Endodermal cell (in vitro differentiated cells): ENCODE measurements around the gene FAM241B. TPM values are rescaled to one million over a fixed set of nuclear protein-coding genes. Genes with fewer than 3 reads are reported as not detected.
A peak's percentile ranks its signal among the peaks of the same experiment; 100 is the strongest.

Experiments
- DNase-seq: peaks from one replicate; pipeline ENCODE4 v3.0.0-alpha.2; 2017
- H3K27ac ChIP-seq: 2 replicates; pipeline ENCODE4 v1.5.1; 2013; ENCODE audit warnings: mild to moderate bottlenecking, low read depth, low read length, moderate library complexity
- H3K27me3 ChIP-seq: 2 replicates; pipeline ENCODE4 v1.6.1; 2013; ENCODE audit warnings: mild to moderate bottlenecking, low read length, moderate library complexity; ENCODE audit not compliant: insufficient read depth, control insufficient read depth, poor library complexity, severe bottlenecking
- H3K36me3 ChIP-seq: 2 replicates; pipeline ENCODE4 v1.7.0; 2013; ENCODE audit warnings: mild to moderate bottlenecking, low read length, moderate library complexity; ENCODE audit not compliant: control insufficient read depth, insufficient read depth
- H3K4me1 ChIP-seq: one replicate; pipeline ENCODE4 v1.7.0; 2013; ENCODE audit warnings: low read length; ENCODE audit not compliant: control insufficient read depth, insufficient read depth
- H3K4me3 ChIP-seq: 2 replicates; pipeline ENCODE4 v1.5.1; 2013; ENCODE audit warnings: mild to moderate bottlenecking, low read length, moderate library complexity
- H3K9ac ChIP-seq: 2 replicates; pipeline ENCODE4 v1.6.1; 2013; ENCODE audit warnings: mild to moderate bottlenecking, low read length, moderate library complexity; ENCODE audit not compliant: poor library complexity, severe bottlenecking; ENCODE audit errors: extremely low read depth
- H3K9me3 ChIP-seq: 2 replicates; pipeline ENCODE4 v1.6.1; 2013; ENCODE audit warnings: mild to moderate bottlenecking, low read length, moderate library complexity; ENCODE audit not compliant: control insufficient read depth
- H3K27ac Mint-ChIP-seq: 2 replicates; pipeline ENCODE4 v1.8.0; 2020; ENCODE audit warnings: mixed read lengths
- H3K27me3 Mint-ChIP-seq: 2 replicates; pipeline ENCODE4 v1.8.0; 2021; ENCODE audit warnings: mild to moderate bottlenecking, mixed read lengths; ENCODE audit not compliant: insufficient read depth
- H3K36me3 Mint-ChIP-seq: 2 replicates; pipeline ENCODE4 v1.8.0; 2020; ENCODE audit warnings: low read depth, mixed read lengths
- H3K4me1 Mint-ChIP-seq: 2 replicates; pipeline ENCODE4 v1.8.0; 2020; ENCODE audit warnings: mixed read lengths
- H3K4me3 Mint-ChIP-seq: 2 replicates; pipeline ENCODE4 v1.8.0; 2020; ENCODE audit warnings: mild to moderate bottlenecking, moderate library complexity, mixed read lengths
- H3K9me3 Mint-ChIP-seq: 2 replicates; pipeline ENCODE4 v1.8.0; 2020; ENCODE audit warnings: mild to moderate bottlenecking, mixed read lengths
- CTCF ChIP-seq: fragments of 200-600 bp; sonication (generic); conservative IDR thresholded peaks from 2 replicates; pipeline ENCODE4 v1.5.0; 2021; ENCODE audit warnings: antibody characterized with exemption, mild to moderate bottlenecking
- WGBS, 2 experiments: methylation state at CpG; one replicate each; pipeline versions ENCODE4 v1.1.5 to v1.1.7; 2013; ENCODE audit warnings: missing lambda C conversion rate in 2 of 2, mixed read lengths in 1 of 2; ENCODE audit not compliant: insufficient coverage in 1 of 2, insufficient read length in 1 of 2; 5-methylcytosine and 5-hydroxymethylcytosine counted together
- total RNA-seq, 2 donors: library from RNA; stranded (reverse); fragmentation: NEBNext Ultra II Directional in 1 of 2; extraction: Animal tissue kit (Norgen Biotek cat#: 25700) in 1 of 2; gene quantifications; 2 replicates in 1 of 2; 3 replicates in 1 of 2; pipeline ENCODE4 v1.2.1, GENCODE V29; 2021

The FAM241B gene
- total RNA-seq, 2 donors from 2014 or later, result 27.1 to 42.0 TPM

GRCh38 chr10:69653561-69653960 is 23.5 kb downstream of the FAM241B start:
- Mint-ChIP-seq H3K4me3 (no peak overlapping the region), H3K9me3 (no peaks in the 10 kb centered on the region), H3K36me3 (no peaks in the 10 kb centered on the region), H3K27ac (no peak overlapping the region), H3K4me1 (peaks cover 10% of the 10 kb centered on the region), H3K27me3 (peaks cover 5% of the 10 kb centered on the region)
- Histone ChIP-seq H3K4me3 (no peak overlapping the region), H3K4me1 (no peaks in the 10 kb centered on the region), H3K36me3 (no peaks in the 10 kb centered on the region), H3K27ac (no peak overlapping the region), H3K27me3 (no peaks in the 10 kb centered on the region), H3K9me3 (no peaks in the 10 kb centered on the region), H3K9ac (no peak overlapping the region)
- TF ChIP-seq CTCF, result no peak
- DNase-seq, result no peak
- 89% methylated on average over 6 of the region's 6 CpGs; no CpG with 5 or more reads in 1 of the 2 experiments for WGBS, 2 experiments

DNA sequence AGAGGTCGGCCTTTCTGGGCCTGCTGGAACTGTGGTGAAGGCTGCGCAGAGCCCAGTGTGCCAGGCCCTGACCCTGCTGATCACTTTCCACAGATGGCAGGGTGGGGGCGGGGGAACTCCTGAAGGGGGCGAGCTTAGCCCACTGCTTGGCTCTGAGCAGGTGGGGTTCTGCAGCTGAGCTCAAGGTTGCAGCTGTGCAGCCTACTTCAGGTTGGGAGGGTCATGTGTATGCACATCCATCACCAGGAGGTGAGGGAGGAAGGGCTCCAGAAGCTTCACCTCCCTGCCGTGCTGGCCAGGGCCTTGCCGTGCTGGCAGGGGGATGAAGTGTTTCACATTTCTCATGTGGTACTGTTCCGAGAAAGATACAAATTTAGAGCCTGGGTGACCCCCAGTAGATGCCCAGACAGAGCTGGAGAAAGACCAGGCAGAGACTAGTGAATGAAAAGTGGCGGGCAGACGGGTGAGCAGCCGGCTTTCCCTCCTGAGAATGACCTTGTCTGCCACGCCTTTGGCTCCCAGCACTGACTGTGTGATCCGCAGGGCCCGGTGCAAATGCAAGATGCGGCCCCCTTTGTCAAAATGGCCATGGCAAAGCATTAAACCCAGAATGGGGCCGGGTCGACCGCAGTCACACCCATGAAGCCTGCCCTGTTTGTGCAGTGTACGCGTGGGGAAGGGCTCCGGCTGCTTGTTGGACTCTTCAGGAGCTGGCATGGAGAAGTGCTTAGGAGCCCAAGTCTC is 25.2 kb downstream of the FAM241B start:
- no peak overlapping the region for H3K27ac ChIP-seq
- H3K9ac ChIP-seq, result no peak overlapping the region
- Mint-ChIP-seq H3K9me3 (no peaks in the 10 kb centered on the region), H3K4me3 (no peak overlapping the region), H3K4me1 (peaks cover 6% of the 10 kb centered on the region), H3K36me3 (no peaks in the 10 kb centered on the region), H3K27me3 (peaks cover 12% of the 10 kb centered on the region), H3K27ac (peak overlapping the region; percentile 58)
- no peaks in the 10 kb centered on the region for H3K27me3 ChIP-seq
- WGBS, 2 experiments, result 83 to 86% methylated on average over 15 to 20 of the region's 20 CpGs
- H3K9me3 ChIP-seq, result no peaks in the 10 kb centered on the region
- H3K4me1 ChIP-seq, result no peaks in the 10 kb centered on the region
- no peak for DNase-seq
- TF ChIP-seq CTCF, result peak; percentile 39
- no peak overlapping the region for H3K4me3 ChIP-seq
- no peaks in the 10 kb centered on the region for H3K36me3 ChIP-seq

GRCh38 chr10:69655868-69656555 is 26.0 kb downstream of the FAM241B start:
- DNase-seq, result peak; percentile 63
- TF ChIP-seq CTCF, result no peak
- no peaks in the 10 kb centered on the region for H3K36me3 ChIP-seq
- H3K9me3 ChIP-seq, result no peaks in the 10 kb centered on the region
- 68 to 78% methylated on average over 4 to 11 of the region's 11 CpGs for WGBS, 2 experiments
- no peak overlapping the region for H3K4me3 Mint-ChIP-seq
- H3K4me1 Mint-ChIP-seq, result peaks cover 6% of the 10 kb centered on the region
- H3K27me3 Mint-ChIP-seq, result peaks cover 15% of the 10 kb centered on the region
- H3K4me3 ChIP-seq, result no peak overlapping the region
- H3K27ac ChIP-seq, result no peak overlapping the region
- no peak overlapping the region for H3K9ac ChIP-seq
- H3K27me3 ChIP-seq, result no peaks in the 10 kb centered on the region
- H3K9me3 Mint-ChIP-seq, result no peaks in the 10 kb centered on the region
- peak overlapping the region; percentile 58 for H3K27ac Mint-ChIP-seq
- H3K36me3 Mint-ChIP-seq, result no peaks in the 10 kb centered on the region
- no peaks in the 10 kb centered on the region for H3K4me1 ChIP-seq
